Motor neuron (in vitro differentiated cells): ENCODE data around the gene CACNA1S. TPM values are rescaled to one million over a fixed set of nuclear protein-coding genes. Genes with fewer than 3 reads are reported as not detected.

Source experiments
- ATAC-seq, 8 experiments: fragments of 200-7000 bp; cut with Tn5 transposase; replicated peaks in 6 of 8; 2 replicates each; pipeline ENCODE4 v1.8.0; 2021; ENCODE audit warnings: mild to moderate bottlenecking in 8 of 8, moderate library complexity in 8 of 8
- H3K27ac ChIP-seq, 2 donors: fragments of 250-450 bp; sonication (Bioruptor Pico); 2 replicates each; pipeline ENCODE4 v1.9.0; 2021; ENCODE audit warnings: antibody characterized with exemption in 2 of 2, mild to moderate bottlenecking in 2 of 2, moderate library complexity in 1 of 2
- H3K4me1 ChIP-seq, 2 donors: fragments of 250-450 bp; sonication (Bioruptor Pico); replicated peaks in 1 of 2; 2 replicates each; pipeline ENCODE4 v1.6.1; 2021; ENCODE audit warnings: antibody characterized with exemption in 2 of 2, mild to moderate bottlenecking in 2 of 2, moderate library complexity in 1 of 2
- H3K4me3 ChIP-seq, 5 donors: fragments of 250-450 bp; sonication (Bioruptor Pico); 2 replicates each; pipeline ENCODE4 v1.9.0; 2021; ENCODE audit warnings: antibody characterized with exemption in 5 of 5, mild to moderate bottlenecking in 5 of 5, moderate library complexity in 4 of 5
- WGBS, 10 experiments: fragments of 450-650 bp; shearing (Covaris generic); methylation state at CpG; one replicate each; pipeline ENCODE4 v1.0.0; 2022; 5-methylcytosine and 5-hydroxymethylcytosine counted together
- in situ Hi-C, 9 experiments: fragments of 400-800 bp; cut with MboI; loops; one replicate each; pipeline ENCODE4 v1.15.0; 2021; ENCODE audit warnings: low sequenced_read_pairs in 9 of 9, low pct_unique_long_range_greater_than_20kb in 2 of 9; ENCODE audit not compliant: unreplicated experiment in 9 of 9
- total RNA-seq, 8 experiments: library from RNA; unstranded; fragments of 300-600 nt; gene quantifications; 2 replicates each; pipeline versions ENCODE4 v1.2.3 to v1.2.4, GENCODE V29; 2022

Gene CACNA1S
- total RNA-seq, 8 experiments from 2014 or later: under 0.01 to 0.09 (median 0.04) TPM; not detected in 4

DNA sequence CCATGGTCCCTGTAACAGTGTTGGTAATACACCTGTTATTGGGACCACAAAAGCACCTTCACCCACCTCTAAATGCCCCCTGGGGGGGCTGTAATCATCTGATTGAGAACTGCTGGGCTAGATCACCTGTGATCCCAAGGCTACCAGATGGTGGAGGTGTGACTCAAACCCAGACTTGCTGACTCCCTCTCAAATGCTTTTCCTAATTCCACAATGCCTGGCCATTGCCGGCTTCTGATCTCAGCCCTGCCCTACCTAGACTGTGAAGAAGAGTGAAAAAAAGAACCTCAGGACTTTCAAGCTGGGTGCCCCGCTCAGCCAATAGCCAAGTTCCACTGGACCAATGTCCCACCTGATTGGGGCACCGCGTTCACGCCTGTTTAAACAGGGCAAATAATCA lies 32.5 kb upstream of the CACNA1S start:
- WGBS, 10 experiments: 60 to 100% (median 67%) methylated on average over 2 to 5 of the region's 5 CpGs; no CpG with 5 or more reads in 3 of the 10 experiments
- ATAC-seq: no peak
- H3K4me1 ChIP-seq: no peaks in the 10 kb centered on the region
- H3K4me3 ChIP-seq: no peak overlapping the region
- in situ Hi-C loops: no loop called here
- H3K27ac ChIP-seq: no peak overlapping the region

- Histone ChIP-seq H3K4me1 (no peaks in the 10 kb centered on the region), H3K27ac (no peak overlapping the region), H3K4me3 (no peak overlapping the region)
- no peak for ATAC-seq
- 55 to 100% (median 83%) methylated on average over 2 to 11 of the region's 18 CpGs; no CpG with 5 or more reads in 2 of the 10 experiments for WGBS, 10 experiments
- in situ Hi-C loops: no loop called here
These were observed 31.8 kb upstream of the CACNA1S start for GRCh38 chr1:201143726-201144635.

GRCh38 chr1:201142849-201143725 lies 30.9 kb upstream of the CACNA1S start:
- peak in 1 of 8 experiments; percentile 50 for ATAC-seq
- in situ Hi-C loops: no loop called here
- no peak overlapping the region for H3K27ac ChIP-seq
- no peaks in the 10 kb centered on the region for H3K4me1 ChIP-seq
- H3K4me3 ChIP-seq: no peak overlapping the region
- WGBS, 10 experiments: 0 to 100% (median 91%) methylated on average over 1 to 14 of the region's 16 CpGs; no CpG with 5 or more reads in 1 of the 10 experiments

DNA sequence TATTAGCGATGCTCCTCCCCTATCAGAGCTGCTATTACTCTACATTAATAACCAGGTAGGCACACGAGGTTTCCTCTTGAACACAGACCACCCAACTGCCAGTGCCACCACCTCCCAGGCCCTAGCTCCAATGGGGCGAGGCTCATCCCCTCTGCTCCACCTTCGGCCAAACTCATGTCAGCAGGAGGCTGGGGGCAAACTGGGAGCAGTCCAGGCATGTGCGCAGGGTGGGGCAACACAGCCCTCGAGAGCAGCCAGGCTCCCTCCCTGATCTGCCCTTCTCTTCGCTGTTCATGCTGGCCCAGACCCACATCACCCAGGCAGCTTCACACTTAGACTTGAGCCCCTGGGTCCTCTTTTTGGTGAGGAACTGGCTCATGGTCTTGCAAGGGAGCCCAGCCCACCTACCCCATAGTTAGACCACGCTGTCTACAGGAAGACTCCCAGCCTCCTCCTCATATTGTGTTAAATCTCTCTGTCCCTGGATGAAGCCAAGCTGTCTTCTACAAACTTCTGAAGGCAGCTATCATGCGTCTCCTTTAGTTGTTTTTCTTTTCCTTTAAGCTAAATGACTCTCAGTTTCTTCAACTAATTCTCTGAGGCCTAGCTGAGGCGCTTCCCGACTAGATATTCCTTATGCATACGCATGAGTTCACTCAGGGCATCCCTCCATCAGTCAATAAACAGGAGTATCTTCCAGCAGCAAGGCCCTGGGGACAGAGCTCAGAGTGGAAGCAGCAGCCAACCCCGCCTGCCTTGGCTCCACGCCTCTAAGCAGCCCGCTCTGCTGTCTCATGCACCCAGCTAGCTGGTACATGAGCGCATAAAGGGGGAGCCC lies 30.0 kb upstream of the CACNA1S start:
- Histone ChIP-seq H3K4me3 (no peak overlapping the region), H3K4me1 (no peaks in the 10 kb centered on the region), H3K27ac (no peak overlapping the region)
- peak in 3 of 8 experiments; percentile 51 to 85 (median 52) for ATAC-seq
- in situ Hi-C loops: no loop called here
- WGBS, 10 experiments: 50 to 100% (median 97%) methylated on average over 1 to 15 of the region's 16 CpGs; no CpG with 5 or more reads in 2 of the 10 experiments

DNA sequence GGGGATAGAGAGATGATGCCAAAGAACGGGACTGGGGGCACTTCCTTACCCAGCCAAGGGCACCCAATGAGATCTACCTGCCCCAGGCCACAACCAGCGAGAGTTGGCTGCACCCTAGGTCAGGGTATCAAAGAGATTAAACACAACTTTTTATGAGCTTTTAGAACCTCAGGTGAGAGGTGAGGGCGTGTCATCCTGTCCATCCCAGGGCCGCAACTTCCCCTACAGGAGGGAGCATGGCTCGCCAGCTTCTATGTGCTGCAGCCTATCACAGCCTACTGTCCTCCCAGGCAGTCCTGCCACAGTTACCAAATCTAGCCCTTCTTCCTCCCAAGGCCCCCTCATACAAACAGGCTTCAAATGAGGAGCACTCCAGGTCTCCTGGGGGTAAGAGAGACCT lies 29.2 kb upstream of the CACNA1S start:
- no peak overlapping the region for H3K27ac ChIP-seq
- 92 to 100% (median 98%) methylated on average over 2 to 4 of the region's 5 CpGs; no CpG with 5 or more reads in 6 of the 10 experiments for WGBS, 10 experiments
- no peaks in the 10 kb centered on the region for H3K4me1 ChIP-seq
- in situ Hi-C loops: no loop called here
- no peak for ATAC-seq
- H3K4me3 ChIP-seq: no peak overlapping the region

DNA sequence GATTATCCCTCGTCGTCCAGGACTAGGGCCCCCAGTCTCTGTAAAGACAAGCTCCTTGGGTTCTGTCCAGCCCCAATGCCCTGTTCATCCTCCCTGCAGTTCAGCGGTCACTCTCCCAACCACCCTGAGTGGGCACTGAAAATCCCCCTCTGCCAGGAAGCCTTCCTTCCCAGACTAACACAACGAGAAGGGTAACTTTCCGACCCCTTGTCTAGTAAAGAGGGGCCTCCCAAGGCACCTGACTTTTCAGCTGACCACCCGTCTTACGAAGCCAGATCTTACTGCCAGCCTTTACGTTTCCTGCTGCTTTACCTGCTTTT lies 28.7 kb upstream of the CACNA1S start:
- Histone ChIP-seq H3K4me1 (no peaks in the 10 kb centered on the region), H3K4me3 (no peak overlapping the region), H3K27ac (no peak overlapping the region)
- in situ Hi-C loops: no loop called here
- no peak for ATAC-seq
- WGBS, 10 experiments: 87 to 100% (median 94%) methylated on average over 1 to 8 of the region's 8 CpGs; no CpG with 5 or more reads in 4 of the 10 experiments

DNA sequence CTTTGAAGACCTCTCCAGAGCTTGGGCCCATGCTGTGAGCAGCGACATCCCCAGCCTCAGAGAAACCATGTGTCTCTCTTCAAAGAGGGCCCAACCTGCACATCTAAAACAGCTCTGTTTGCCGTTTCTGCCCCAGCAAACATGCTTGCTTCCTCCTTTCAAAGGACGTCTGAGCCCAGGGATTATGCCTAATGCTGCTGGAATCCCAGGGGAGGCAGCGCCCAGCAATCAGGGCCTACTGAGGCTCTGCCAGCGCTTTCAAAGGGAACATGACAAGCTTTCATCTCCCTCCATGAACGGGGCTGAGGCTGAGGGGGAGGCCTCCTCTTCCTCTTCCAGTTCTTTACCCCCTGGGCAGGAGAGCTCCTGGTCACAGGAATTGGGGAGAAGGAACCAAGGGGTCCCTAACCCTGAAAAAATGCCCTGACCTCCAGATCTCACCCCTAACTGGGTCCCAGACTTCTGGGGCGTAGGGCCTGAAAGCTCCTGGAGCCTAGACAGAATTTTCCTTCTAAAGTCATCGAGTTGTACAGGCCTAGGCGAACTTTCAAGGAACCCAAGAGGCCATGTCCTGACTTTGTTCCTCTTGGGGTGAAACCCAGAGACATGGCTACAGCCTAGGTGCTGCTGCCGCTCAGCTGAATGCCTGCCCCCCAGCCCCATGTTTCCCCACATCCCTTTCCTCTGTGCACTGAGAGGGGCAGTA lies 28.2 kb upstream of the CACNA1S start:
- in situ Hi-C loops: no loop called here
- WGBS, 10 experiments: 67 to 100% (median 82%) methylated on average over 1 to 8 of the region's 10 CpGs; no CpG with 5 or more reads in 2 of the 10 experiments
- no peak overlapping the region for H3K27ac ChIP-seq

GRCh38 chr1:201139756-201140155 lies 27.5 kb upstream of the CACNA1S start:
- no peak for ATAC-seq
- no peaks in the 10 kb centered on the region for H3K4me1 ChIP-seq
- H3K4me3 ChIP-seq: no peak overlapping the region
- in situ Hi-C loops: no loop called here
- no peak overlapping the region for H3K27ac ChIP-seq
- WGBS, 10 experiments: 87 to 100% (median 97%) methylated on average over 1 to 9 of the region's 9 CpGs; no CpG with 5 or more reads in 3 of the 10 experiments

More for the DNA sequence above, 28.2 kb upstream of the CACNA1S start:
- no peaks in the 10 kb centered on the region for H3K4me1 ChIP-seq
- H3K4me3 ChIP-seq: no peak overlapping the region
- no peak for ATAC-seq

DNA sequence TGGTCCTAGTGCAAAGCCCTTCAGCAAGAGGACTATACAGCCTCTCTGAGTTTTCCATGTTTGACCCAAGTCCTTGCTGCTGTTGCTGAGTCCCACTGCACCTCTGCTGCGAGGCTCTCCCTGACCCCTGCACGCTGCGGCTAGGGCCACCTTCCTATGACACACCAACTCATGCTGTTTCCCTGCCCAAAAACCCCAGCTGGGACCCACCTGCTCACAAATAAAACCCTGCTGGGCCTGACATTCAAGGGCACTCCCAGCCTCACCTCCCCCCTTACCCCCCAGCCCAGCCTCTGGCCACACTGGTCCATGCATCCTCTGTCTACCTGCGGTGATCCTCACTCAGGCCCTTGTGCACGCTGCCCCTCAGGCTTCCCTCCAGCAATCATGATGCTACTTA lies 27.1 kb upstream of the CACNA1S start:
- Histone ChIP-seq H3K4me1 (no peaks in the 10 kb centered on the region), H3K4me3 (no peak overlapping the region), H3K27ac (no peak overlapping the region)
- 92 to 100% (median 100%) methylated on average over 1 to 5 of the region's 5 CpGs; no CpG with 5 or more reads in 5 of the 10 experiments for WGBS, 10 experiments
- in situ Hi-C loops: no loop called here
- no peak for ATAC-seq

- Histone ChIP-seq H3K27ac (no peak overlapping the region), H3K4me3 (no peak overlapping the region), H3K4me1 (no peaks in the 10 kb centered on the region)
- WGBS, 10 experiments: 20 to 100% (median 89%) methylated on average over 1 to 5 of the region's 6 CpGs; no CpG with 5 or more reads in 5 of the 10 experiments
- no peak for ATAC-seq
- in situ Hi-C loops: no loop called here
These were observed 26.1 kb upstream of the CACNA1S start for GRCh38 chr1:201138311-201138840.

DNA sequence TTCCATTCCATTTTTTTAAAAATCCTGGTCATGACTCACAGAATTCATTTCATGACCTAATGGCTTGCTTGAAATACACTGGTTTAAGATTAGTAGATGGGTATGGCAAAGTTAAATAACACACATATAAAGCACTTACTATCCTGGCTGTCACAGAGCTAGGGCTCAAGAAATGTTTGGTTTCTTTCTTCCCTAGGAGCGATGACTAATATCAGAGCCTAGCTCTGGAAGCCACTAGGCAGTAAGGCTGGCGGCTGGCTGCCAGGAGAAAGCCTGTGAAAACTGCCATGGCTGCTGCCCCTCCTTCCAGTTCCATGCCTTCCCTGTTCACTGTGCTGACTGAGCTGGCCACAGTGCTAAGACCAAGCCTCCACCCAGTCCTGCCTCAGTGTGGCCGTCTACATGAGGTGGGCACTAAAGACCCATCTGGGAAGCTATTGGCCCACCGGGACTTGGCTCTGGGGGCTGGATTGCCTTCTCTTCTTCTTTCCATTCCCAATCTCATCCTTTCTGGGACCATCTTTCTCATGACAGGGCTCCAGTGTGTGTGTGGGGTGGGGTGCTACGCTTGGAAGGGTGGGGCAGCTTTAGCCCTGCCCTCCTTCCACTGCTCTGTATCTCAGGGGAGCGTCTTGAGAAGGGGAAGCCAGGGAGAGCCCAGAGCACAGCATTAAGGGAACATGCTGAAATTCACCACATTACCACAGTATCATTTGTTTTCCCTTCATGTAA lies 25.5 kb upstream of the CACNA1S start:
- ATAC-seq: peak in 7 of 8 experiments; percentile 17 to 79 (median 70)
- in situ Hi-C loops: no loop called here
- no peaks in the 10 kb centered on the region for H3K4me1 ChIP-seq
- H3K27ac ChIP-seq: no peak overlapping the region
- no peak overlapping the region for H3K4me3 ChIP-seq
- 0 to 100% (median 92%) methylated on average over 1 to 4 of the region's 6 CpGs; no CpG with 5 or more reads in 4 of the 10 experiments for WGBS, 10 experiments
